Measurements from ENCODE around the gene IGSF23. TPM values are rescaled to one million over a fixed set of nuclear protein-coding genes. Genes with fewer than 3 reads are reported as not detected.
A peak's percentile ranks its signal among the peaks of the same experiment; 100 is the strongest.

IGSF23 gene
- total and polyA plus RNA-seq, 12 donors, result 0.86 TPM; not detected in 11

DNA sequence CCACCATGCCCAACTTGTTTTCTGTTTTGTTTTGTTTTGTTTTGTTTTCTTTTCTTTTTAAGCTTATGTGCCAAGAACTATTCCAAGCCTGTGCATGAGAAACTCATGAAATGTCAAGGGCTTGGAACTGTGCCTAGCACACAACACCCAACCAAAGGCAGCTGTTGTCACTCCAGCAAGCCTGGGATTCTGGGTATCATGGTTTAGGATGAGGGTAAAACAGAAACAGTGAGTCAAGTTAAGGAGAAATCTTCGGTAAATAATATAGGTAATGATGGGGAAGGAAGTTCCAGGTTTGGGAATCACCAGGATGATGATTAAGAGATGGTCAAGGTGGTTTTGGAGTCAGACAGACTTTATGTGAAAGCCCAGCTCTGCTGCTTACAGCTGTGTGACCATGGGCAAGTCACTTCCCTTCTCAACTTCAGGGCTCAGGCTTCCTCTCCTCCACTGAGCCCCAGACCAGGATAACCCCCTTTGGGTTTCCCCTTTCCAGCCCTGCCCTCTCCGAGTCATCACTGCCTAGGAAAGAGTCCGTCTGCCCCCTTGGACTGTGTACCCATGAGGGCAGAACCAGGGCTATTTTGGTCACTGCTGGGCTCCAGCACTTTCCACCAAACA is 35.4 kb downstream of the IGSF23 start:
- intact Hi-C loops (cut with DNase I), result loop anchor here in 1 of 10 donors (5.0 kb wide), 1 partner anchor 56 kb away; no protein-coding TSS in a partner anchor
- Histone ChIP-seq H3K4me1 (peaks cover 8 to 53% (median 41%) of the 10 kb centered on the region in 9 donors), H3K4me3 (no peak overlapping the region), H3K9me3 (no peaks in the 10 kb centered on the region), H3K36me3 (peaks cover 0 to 59% (median 19%) of the 10 kb centered on the region in 9 donors), H3K27me3 (no peaks in the 10 kb centered on the region), H3K27ac (peak overlapping the region; percentile 47 to 83 (median 72))
- no peak for TF ChIP-seq CTCF (IDR thresholded peaks at IDR 0.05)
- ATAC-seq, result peak; percentile 13 to 84 (median 55)
- peak in 1 of 2 donors; percentile 74 for DNase-seq
- 50 to 53% methylated on average over 3 of the region's 3 CpGs for WGBS, 2 donors

- no peak for TF ChIP-seq CTCF (IDR thresholded peaks at IDR 0.05)
- DNase-seq (peak in 1 of 2 donors; percentile 28), ATAC-seq (no peak)
- Histone ChIP-seq H3K27ac (peak overlapping the region in 8 of 10 donors; percentile 47 to 83 (median 74)), H3K4me3 (no peak overlapping the region), H3K36me3 (peaks cover 0 to 67% (median 20%) of the 10 kb centered on the region in 9 donors), H3K9me3 (no peaks in the 10 kb centered on the region), H3K27me3 (no peaks in the 10 kb centered on the region), H3K4me1 (peaks cover 8 to 58% (median 41%) of the 10 kb centered on the region in 9 donors)
- intact Hi-C loops (cut with DNase I), result loop anchor here in 4 of 10 donors (5.0 kb wide), 4 partner anchors 37 to 77 kb away; partner anchors contain the start of gene IGSF23 (in 1 of the 4)
- WGBS, 2 donors, result 81 to 85% methylated on average over 15 of the region's 15 CpGs
Observed at GRCh38 chr19:44649578-44650145, 36.3 kb downstream of the IGSF23 start.

DNA sequence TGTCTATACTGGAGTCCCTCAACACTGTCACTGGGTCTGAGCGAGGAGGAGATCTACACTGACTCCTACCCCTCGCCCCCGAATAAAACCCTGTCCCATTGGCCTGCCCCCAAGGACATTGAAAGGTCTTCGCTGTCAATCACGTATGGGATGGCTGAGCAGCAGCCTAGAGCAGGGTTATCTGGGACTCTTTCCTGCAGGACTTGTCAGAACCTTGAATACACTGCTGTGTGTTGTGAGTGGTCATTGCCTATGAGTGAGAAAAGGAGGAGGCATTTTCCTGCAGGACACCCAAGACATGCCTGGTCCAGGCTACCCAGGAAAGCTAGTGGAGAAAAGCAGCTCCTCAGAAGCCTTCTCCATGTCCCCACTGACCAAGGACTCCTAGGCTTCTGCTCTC is 40.0 kb downstream of the IGSF23 start:
- no peak overlapping the region for H3K27ac ChIP-seq
- peaks cover 4 to 36% (median 16%) of the 10 kb centered on the region in 9 donors for H3K4me1 ChIP-seq
- DNase-seq (no peak), ATAC-seq (no peak)
- H3K27me3 ChIP-seq, result no peaks in the 10 kb centered on the region
- no peak overlapping the region for H3K4me3 ChIP-seq
- intact Hi-C loops (cut with DNase I), result loop anchor here in 3 of 10 donors (5.0 kb wide), 3 partner anchors 41 to 81 kb away; partner anchors contain the start of gene IGSF23 (in 1 of the 3)
- H3K36me3 ChIP-seq, result peaks cover 0 to 86% (median 41%) of the 10 kb centered on the region in 9 donors
- TF ChIP-seq CTCF (IDR thresholded peaks at IDR 0.05), result no peak
- no peaks in the 10 kb centered on the region for H3K9me3 ChIP-seq
- WGBS, 2 donors, result 85 to 92% methylated on average over 5 of the region's 5 CpGs

GRCh38 chr19:44653977-44654774 is 40.8 kb downstream of the IGSF23 start:
- Histone ChIP-seq H3K9me3 (no peaks in the 10 kb centered on the region), H3K36me3 (peaks cover 0 to 93% (median 49%) of the 10 kb centered on the region in 9 donors), H3K27me3 (no peaks in the 10 kb centered on the region), H3K27ac (no peak overlapping the region), H3K4me3 (no peak overlapping the region), H3K4me1 (peaks cover 0 to 27% (median 8%) of the 10 kb centered on the region in 9 donors)
- peak; percentile 39 to 77 (median 68) for TF ChIP-seq CTCF (IDR thresholded peaks at IDR 0.05)
- peak; percentile 59 to 84 (median 74) for ATAC-seq
- 56 to 58% methylated on average over 16 of the region's 16 CpGs for WGBS, 2 donors
- intact Hi-C loops (cut with DNase I), result loop anchor here in 3 of 10 donors (5.0 kb wide), 3 partner anchors 42 to 82 kb away; partner anchors contain the start of gene IGSF23 (in 1 of the 3)
- DNase-seq, result peak; percentile 71 to 72
